ENCODE results near the gene CASP4.

DNA sequence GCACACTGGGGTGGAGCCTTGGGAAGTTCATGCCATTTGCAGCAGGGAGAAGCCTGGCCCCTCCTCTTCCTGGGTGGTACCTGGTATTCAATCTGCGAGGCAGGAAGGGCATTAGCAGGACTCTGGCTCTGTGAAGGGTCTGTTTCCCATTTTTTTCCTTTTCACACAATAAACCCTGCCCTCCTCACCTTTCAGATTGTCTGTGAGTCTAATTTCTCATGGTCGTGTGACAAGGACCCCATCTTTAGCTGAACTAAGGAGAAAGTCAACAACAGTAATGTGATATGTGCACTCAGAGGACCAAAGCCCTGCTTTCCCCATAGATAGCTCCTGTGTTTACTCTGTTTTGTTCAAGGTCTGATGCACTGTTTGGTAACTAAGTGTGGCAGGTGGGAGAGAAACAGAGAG, 26.6 kb upstream of the CASP4 start:
- TF ChIP-seq, protein P1, sequence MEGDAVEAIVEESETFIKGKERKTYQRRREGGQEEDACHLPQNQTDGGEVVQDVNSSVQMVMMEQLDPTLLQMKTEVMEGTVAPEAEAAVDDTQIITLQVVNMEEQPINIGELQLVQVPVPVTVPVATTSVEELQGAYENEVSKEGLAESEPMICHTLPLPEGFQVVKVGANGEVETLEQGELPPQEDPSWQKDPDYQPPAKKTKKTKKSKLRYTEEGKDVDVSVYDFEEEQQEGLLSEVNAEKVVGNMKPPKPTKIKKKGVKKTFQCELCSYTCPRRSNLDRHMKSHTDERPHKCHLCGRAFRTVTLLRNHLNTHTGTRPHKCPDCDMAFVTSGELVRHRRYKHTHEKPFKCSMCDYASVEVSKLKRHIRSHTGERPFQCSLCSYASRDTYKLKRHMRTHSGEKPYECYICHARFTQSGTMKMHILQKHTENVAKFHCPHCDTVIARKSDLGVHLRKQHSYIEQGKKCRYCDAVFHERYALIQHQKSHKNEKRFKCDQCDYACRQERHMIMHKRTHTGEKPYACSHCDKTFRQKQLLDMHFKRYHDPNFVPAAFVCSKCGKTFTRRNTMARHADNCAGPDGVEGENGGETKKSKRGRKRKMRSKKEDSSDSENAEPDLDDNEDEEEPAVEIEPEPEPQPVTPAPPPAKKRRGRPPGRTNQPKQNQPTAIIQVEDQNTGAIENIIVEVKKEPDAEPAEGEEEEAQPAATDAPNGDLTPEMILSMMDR (IDR thresholded peaks at IDR 0.05): no peak
- no peak for TF ChIP-seq POLR2AphosphoS5 (IDR thresholded peaks at IDR 0.05)
